Measurements from ENCODE around the gene IHH.

The IHH gene

GRCh38 chr2:219020604-219021365 lies 39.9 kb downstream of the IHH start:
- no peak for TF ChIP-seq CTCF (conservative IDR thresholded peaks at IDR 0.05; ENCODE audit: low read depth, low read length)
- no peak overlapping the region for H3K4me3 ChIP-seq (ENCODE audit: low read length)
- DNase-seq (ENCODE audit: low read depth) = no peak

GRCh38 chr2:219019436-219019835 lies 41.3 kb downstream of the IHH start:
- H3K4me3 ChIP-seq (ENCODE audit: low read length) = no peak overlapping the region
- no peak for TF ChIP-seq CTCF (conservative IDR thresholded peaks at IDR 0.05; ENCODE audit: low read depth, low read length)
- no peak for DNase-seq (ENCODE audit: low read depth)

GRCh38 chr2:219018726-219019125 lies 42.0 kb downstream of the IHH start:
- no peak for TF ChIP-seq CTCF (conservative IDR thresholded peaks at IDR 0.05; ENCODE audit: low read depth, low read length)
- H3K4me3 ChIP-seq (ENCODE audit: low read length) = no peak overlapping the region
- DNase-seq (ENCODE audit: low read depth) = no peak

- H3K4me3 ChIP-seq (ENCODE audit: low read length) = no peak overlapping the region
- DNase-seq (ENCODE audit: low read depth) = no peak
- TF ChIP-seq CTCF (conservative IDR thresholded peaks at IDR 0.05; ENCODE audit: low read depth, low read length) = no peak
Measured at GRCh38 chr2:219018286-219018685, 42.4 kb downstream of the IHH start.

GRCh38 chr2:219017201-219017931 lies 43.4 kb downstream of the IHH start:
- DNase-seq (ENCODE audit: low read depth) = no peak
- no peak overlapping the region for H3K4me3 ChIP-seq (ENCODE audit: low read length)
- no peak for TF ChIP-seq CTCF (conservative IDR thresholded peaks at IDR 0.05; ENCODE audit: low read depth, low read length)

GRCh38 chr2:219016721-219017120 lies 44.0 kb downstream of the IHH start:
- H3K4me3 ChIP-seq (ENCODE audit: low read length) = no peak overlapping the region
- no peak for TF ChIP-seq CTCF (conservative IDR thresholded peaks at IDR 0.05; ENCODE audit: low read depth, low read length)
- DNase-seq (ENCODE audit: low read depth) = no peak

- no peak for DNase-seq (ENCODE audit: low read depth)
Measured at GRCh38 chr2:219010873-219011272, 49.8 kb downstream of the IHH start.

More at GRCh38 chr2:219010873-219011272, 49.8 kb downstream of the IHH start:
- no peak for TF ChIP-seq CTCF (conservative IDR thresholded peaks at IDR 0.05; ENCODE audit: low read depth, low read length)
- no peak overlapping the region for H3K4me3 ChIP-seq (ENCODE audit: low read length)
